SK-MEL-5 (cell line): ENCODE results near the gene ACAN. TPM values are rescaled to one million over a fixed set of nuclear protein-coding genes. Genes with fewer than 3 reads are reported as not detected.

Source experiments
- DNase-seq: peaks from one replicate; pipeline ENCODE4 v3.0.0-alpha.2; 2016; ENCODE audit warnings: low read depth, low spot score
- in situ Hi-C: cut with HindIII; loops from 2 replicates; pipeline ENCODE4 v1.10.0; 2016; ENCODE audit warnings: low sequenced_read_pairs, high pct_unique_total_duplicates, low pct_unique_long_range_greater_than_20kb
- total RNA-seq: library from RNA; depleted of rRNA; stranded (reverse); fragments of >200 nt; shearing (Covaris generic); gene quantifications from 2 replicates; pipeline ENCODE4 v1.2.3, GENCODE V29; 2014

ACAN gene
- total RNA-seq, 1 experiment from 2014 or later: 1.6 TPM

- DNase-seq: no peak
- in situ Hi-C loops: no loop called here
These were observed 85.5 kb downstream of the ACAN start for GRCh38 chr15:88888719-88889118.

GRCh38 chr15:88890495-88890894, 87.3 kb downstream of the ACAN start:
- no peak for DNase-seq
- in situ Hi-C loops: no loop called here

GRCh38 chr15:88891540-88892254, 88.5 kb downstream of the ACAN start:
- no peak for DNase-seq
- in situ Hi-C loops: no loop called here

- in situ Hi-C loops: no loop called here
- DNase-seq: peak; percentile 44
These were observed 91.1 kb downstream of the ACAN start for GRCh38 chr15:88894348-88894818.

GRCh38 chr15:88894819-88895767, 91.9 kb downstream of the ACAN start, which contains the start of gene HAPLN3:
TSS of gene HAPLN3 (minus strand) at chr15:88895544. CDS start at chr15:88887298, 8,246 bp downstream.
- in situ Hi-C loops: no loop called here
- peak; percentile 33 for DNase-seq

GRCh38 chr15:88896333-88897033, 93.2 kb downstream of the ACAN start:
- in situ Hi-C loops: no loop called here
- no peak for DNase-seq

GRCh38 chr15:88897142-88897455, 93.9 kb downstream of the ACAN start:
- in situ Hi-C loops: no loop called here
- DNase-seq: no peak

- in situ Hi-C loops: no loop called here
- peak; percentile 86 for DNase-seq
These were observed 94.4 kb downstream of the ACAN start for GRCh38 chr15:88897456-88898194.

GRCh38 chr15:88898736-88899135, 95.5 kb downstream of the ACAN start:
- in situ Hi-C loops: no loop called here
- no peak for DNase-seq

GRCh38 chr15:88899251-88899650, 96.0 kb downstream of the ACAN start:
- in situ Hi-C loops: no loop called here
- DNase-seq: no peak

GRCh38 chr15:88900309-88900981, 97.2 kb downstream of the ACAN start:
- peak; percentile 58 for DNase-seq
- in situ Hi-C loops: no loop called here

- in situ Hi-C loops: no loop called here
- no peak for DNase-seq
These were observed 97.8 kb downstream of the ACAN start for GRCh38 chr15:88900982-88901418.

- no peak for DNase-seq
- in situ Hi-C loops: no loop called here
These were observed 98.4 kb downstream of the ACAN start for GRCh38 chr15:88901508-88902220.

GRCh38 chr15:88902221-88902835, 99.1 kb downstream of the ACAN start:
- in situ Hi-C loops: no loop called here
- no peak for DNase-seq

- no peak for DNase-seq
- in situ Hi-C loops: no loop called here
These were observed 99.6 kb downstream of the ACAN start for GRCh38 chr15:88902846-88903245.

- in situ Hi-C loops: no loop called here
- no peak for DNase-seq
These were observed 101.0 kb downstream of the ACAN start for GRCh38 chr15:88904257-88904623.
